ENCODE measurements around the gene EPB41L2. TPM values are rescaled to one million over a fixed set of nuclear protein-coding genes. Genes with fewer than 3 reads are reported as not detected.

Gene EPB41L2
- total and polyA plus RNA-seq, 4 experiments from 2014 or later, result 3.3 to 24.3 (median 12.7) TPM

DNA sequence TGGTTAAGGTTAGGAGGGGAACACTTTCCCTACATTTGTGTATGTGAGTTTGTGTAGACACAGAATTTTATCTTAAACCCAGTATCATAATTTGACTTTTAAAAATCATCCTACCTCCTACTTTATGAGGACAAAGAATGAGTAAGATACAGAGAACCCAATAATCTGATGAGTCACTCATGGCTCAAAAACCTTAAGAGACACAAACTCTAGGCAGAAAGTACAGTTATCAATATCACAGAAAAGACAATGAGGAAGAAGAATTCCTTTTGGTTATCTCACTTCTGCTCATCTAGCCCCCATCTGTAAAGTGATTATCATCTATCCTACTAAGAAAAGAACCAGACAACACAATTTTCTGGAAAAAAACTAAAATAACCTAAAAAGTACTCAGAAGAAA, 87.7 kb downstream of the EPB41L2 start:
- H3K4me1 Mint-ChIP-seq, result peaks cover 0 to 7% (median 1%) of the 10 kb centered on the region in 4 donors
- no peak overlapping the region for H3K27ac ChIP-seq (ENCODE audit: low read depth, low read length)
- POLR2A ChIA-PET (ENCODE audit: partially characterized antibody), result no interaction called here
- H3K4me3 Mint-ChIP-seq, result no peak overlapping the region
- H3K36me3 ChIP-seq (ENCODE audit: insufficient read depth, low read length), result no peaks in the 10 kb centered on the region
- DNase-seq, result no peak
- no peaks in the 10 kb centered on the region for H3K9me3 ChIP-seq (ENCODE audit: control insufficient read depth in 1 of 2, low read length in 2 of 2)
- CTCF ChIA-PET (ENCODE audit: partially characterized antibody), result interaction anchor here (0.5 kb wide), 1 partner anchor 15 kb away, joined by 3 read pairs; no protein-coding TSS in a partner anchor
- no peaks in the 10 kb centered on the region for H3K36me3 Mint-ChIP-seq
- no peaks in the 10 kb centered on the region for H3K4me1 ChIP-seq (ENCODE audit: insufficient read depth, low read length)
- no peaks in the 10 kb centered on the region for H3K27me3 ChIP-seq (ENCODE audit: insufficient read depth, low read length)
- H3K9me3 Mint-ChIP-seq, result peaks cover 0 to 2% (median 0%) of the 10 kb centered on the region in 8 donors
- no peak overlapping the region for H3K4me3 ChIP-seq (ENCODE audit: low read length in 2 of 2)
- H3K27me3 Mint-ChIP-seq, result peaks cover 0 to 2% of the 10 kb centered on the region in 2 donors
- intact Hi-C loops (cut with micrococcal nuclease), result no loop called here
- no peak overlapping the region for H3K27ac Mint-ChIP-seq

DNA sequence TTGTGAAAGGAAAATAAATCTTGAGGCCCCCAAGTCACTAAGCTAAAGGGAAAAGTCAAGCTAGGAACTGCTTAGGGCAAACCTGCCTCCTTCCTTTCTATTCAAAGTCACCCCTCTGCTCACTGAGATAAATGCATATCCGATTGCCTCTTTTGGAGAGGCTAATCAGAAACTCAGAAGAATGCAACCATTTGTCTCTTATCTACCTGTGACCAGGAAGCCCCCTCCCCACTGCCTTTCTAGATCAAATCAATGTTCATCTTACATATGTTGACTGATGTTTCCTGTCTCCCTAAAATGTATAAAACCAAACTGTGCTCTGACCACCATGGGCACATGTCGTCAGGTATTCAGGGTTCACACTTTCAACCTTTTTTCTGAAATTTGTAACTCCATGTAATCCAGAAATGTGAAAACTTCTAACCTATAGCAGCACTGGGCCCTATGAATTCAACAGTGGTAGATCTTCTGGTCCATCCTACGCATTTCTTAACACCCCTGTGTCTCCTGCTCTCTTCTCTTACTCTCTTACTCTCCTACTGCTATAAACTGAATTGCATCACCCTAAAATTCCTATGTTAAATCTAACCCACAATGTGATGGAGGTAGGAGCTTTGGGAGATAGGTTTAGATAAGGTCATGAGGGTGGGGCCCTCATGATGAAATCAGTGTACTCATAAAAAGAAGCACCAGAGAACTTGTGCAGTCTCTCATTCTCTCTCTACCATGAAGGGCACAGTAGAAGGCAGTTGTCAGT, 89.3 kb downstream of the EPB41L2 start:
- H3K36me3 Mint-ChIP-seq, result no peaks in the 10 kb centered on the region
- peaks cover 0 to 2% (median under 1%) of the 10 kb centered on the region in 4 donors for H3K4me1 Mint-ChIP-seq
- H3K9me3 Mint-ChIP-seq, result peaks cover 0 to 3% (median 0%) of the 10 kb centered on the region in 8 donors
- ChIA-PET POLR2A (ENCODE audit: partially characterized antibody) (no interaction called here), CTCF (ENCODE audit: partially characterized antibody) (no interaction called here)
- no peaks in the 10 kb centered on the region for H3K4me1 ChIP-seq (ENCODE audit: insufficient read depth, low read length)
- no peaks in the 10 kb centered on the region for H3K9me3 ChIP-seq (ENCODE audit: control insufficient read depth in 1 of 2, low read length in 2 of 2)
- no peaks in the 10 kb centered on the region for H3K27me3 Mint-ChIP-seq
- no peak overlapping the region for H3K4me3 Mint-ChIP-seq
- intact Hi-C loops (cut with micrococcal nuclease), result no loop called here
- no peak overlapping the region for H3K27ac ChIP-seq (ENCODE audit: low read depth, low read length)
- H3K27ac Mint-ChIP-seq, result no peak overlapping the region
- H3K4me3 ChIP-seq (ENCODE audit: low read length in 2 of 2), result no peak overlapping the region
- H3K27me3 ChIP-seq (ENCODE audit: insufficient read depth, low read length), result no peaks in the 10 kb centered on the region
- DNase-seq, result no peak
- no peaks in the 10 kb centered on the region for H3K36me3 ChIP-seq (ENCODE audit: insufficient read depth, low read length)

DNA sequence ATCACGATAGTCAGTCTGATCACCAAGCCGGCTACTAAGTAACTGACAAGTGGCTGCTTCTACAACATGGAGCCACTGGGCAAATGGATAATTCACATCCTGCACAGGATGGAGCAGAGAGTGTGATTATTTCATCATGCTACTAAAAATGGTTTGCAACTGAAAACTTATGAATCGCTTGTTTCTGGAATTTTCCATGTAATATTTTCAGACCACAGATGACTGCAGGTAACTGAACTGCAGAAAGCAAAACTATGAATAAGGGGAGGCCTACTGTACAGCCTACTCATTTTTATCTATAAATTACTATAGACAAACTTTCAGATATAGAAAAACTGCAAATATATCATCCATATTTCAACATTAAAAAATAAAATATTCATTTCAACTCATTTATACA, 91.5 kb downstream of the EPB41L2 start:
- Mint-ChIP-seq H3K36me3 (no peaks in the 10 kb centered on the region), H3K27ac (no peak overlapping the region), H3K4me3 (no peak overlapping the region), H3K4me1 (peaks cover 0 to 1% (median 0%) of the 10 kb centered on the region in 4 donors), H3K9me3 (peaks cover 0 to 3% (median 0%) of the 10 kb centered on the region in 8 donors), H3K27me3 (no peaks in the 10 kb centered on the region)
- Histone ChIP-seq H3K27me3 (ENCODE audit: insufficient read depth, low read length) (no peaks in the 10 kb centered on the region), H3K4me1 (ENCODE audit: insufficient read depth, low read length) (no peaks in the 10 kb centered on the region), H3K27ac (ENCODE audit: low read depth, low read length) (no peak overlapping the region), H3K36me3 (ENCODE audit: insufficient read depth, low read length) (no peaks in the 10 kb centered on the region), H3K9me3 (ENCODE audit: control insufficient read depth in 1 of 2, low read length in 2 of 2) (no peaks in the 10 kb centered on the region), H3K4me3 (ENCODE audit: low read length in 2 of 2) (no peak overlapping the region)
- ChIA-PET POLR2A (ENCODE audit: partially characterized antibody) (no interaction called here), CTCF (ENCODE audit: partially characterized antibody) (no interaction called here)
- intact Hi-C loops (cut with micrococcal nuclease), result no loop called here
- no peak for DNase-seq

DNA sequence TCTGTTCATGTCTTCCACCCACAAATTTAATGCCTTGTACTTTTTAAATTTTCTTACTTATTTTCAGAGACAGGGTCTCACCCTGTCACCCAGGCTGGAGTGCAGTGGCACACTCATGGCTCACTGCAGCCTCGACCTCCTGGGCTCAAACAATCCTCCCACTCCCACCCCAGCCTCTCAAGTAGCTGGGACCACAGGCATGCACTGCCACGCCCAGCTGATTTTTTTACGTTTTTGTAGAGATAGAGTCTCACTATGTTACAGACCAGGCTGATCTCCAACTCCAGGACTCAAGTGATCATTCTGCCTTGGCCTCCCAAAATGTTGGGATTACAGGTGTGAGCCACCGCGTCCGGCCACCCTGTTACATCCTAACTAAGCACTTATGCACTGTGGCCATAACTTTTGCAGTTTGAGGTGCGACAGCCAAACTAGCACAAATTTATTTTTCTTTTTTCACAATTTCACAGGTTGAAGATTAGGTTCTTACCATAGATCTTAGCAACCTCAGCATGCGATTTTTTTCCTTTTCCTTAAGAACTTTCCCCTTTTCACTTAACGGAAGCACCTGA, 92.1 kb downstream of the EPB41L2 start:
- Mint-ChIP-seq H3K36me3 (no peaks in the 10 kb centered on the region), H3K27me3 (no peaks in the 10 kb centered on the region), H3K9me3 (peaks cover 0 to 3% (median 0%) of the 10 kb centered on the region in 8 donors), H3K27ac (no peak overlapping the region), H3K4me1 (peaks cover 0 to 3% (median 0%) of the 10 kb centered on the region in 4 donors), H3K4me3 (no peak overlapping the region)
- Histone ChIP-seq H3K27me3 (ENCODE audit: insufficient read depth, low read length) (no peaks in the 10 kb centered on the region), H3K4me1 (ENCODE audit: insufficient read depth, low read length) (no peaks in the 10 kb centered on the region), H3K4me3 (ENCODE audit: low read length in 2 of 2) (no peak overlapping the region), H3K27ac (ENCODE audit: low read depth, low read length) (no peak overlapping the region), H3K36me3 (ENCODE audit: insufficient read depth, low read length) (no peaks in the 10 kb centered on the region), H3K9me3 (ENCODE audit: control insufficient read depth in 1 of 2, low read length in 2 of 2) (no peaks in the 10 kb centered on the region)
- ChIA-PET POLR2A (ENCODE audit: partially characterized antibody) (no interaction called here), CTCF (ENCODE audit: partially characterized antibody) (no interaction called here)
- no peak for DNase-seq
- intact Hi-C loops (cut with micrococcal nuclease), result no loop called here

DNA sequence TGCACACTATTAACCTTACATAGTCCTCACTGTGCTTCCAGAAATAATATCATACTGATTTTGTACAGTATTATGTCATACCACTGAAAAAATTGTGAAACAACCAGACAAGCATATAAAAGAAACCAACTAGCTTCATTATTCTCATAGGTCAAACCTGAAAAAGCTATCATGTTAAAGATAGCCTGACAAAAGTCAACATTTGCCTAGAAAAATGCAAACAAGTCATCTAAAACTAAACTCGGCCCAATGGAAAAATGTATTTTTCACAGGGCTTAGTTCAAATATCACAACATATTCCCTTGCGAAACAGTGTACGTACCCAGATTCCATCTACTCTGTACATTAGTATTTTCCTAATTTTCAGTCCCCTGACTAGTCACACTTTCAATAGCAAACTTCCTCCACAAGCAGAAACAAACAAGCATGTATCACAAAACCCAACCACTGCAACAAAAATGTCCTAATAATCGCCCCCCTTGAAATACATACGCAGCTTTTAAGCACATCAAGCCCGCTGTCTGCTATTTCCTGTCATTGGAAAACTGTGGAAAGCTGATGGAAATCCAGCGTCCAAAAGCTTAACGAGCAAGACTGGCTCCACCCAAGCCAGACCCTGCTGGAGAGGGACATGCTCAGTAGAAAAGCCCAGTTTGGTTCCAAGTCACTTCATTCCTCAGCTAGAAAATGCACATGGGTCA, 93.1 kb downstream of the EPB41L2 start:
- no peaks in the 10 kb centered on the region for H3K36me3 ChIP-seq (ENCODE audit: insufficient read depth, low read length)
- H3K4me1 ChIP-seq (ENCODE audit: insufficient read depth, low read length), result no peaks in the 10 kb centered on the region
- Mint-ChIP-seq H3K4me1 (peaks cover 0 to 3% (median 0%) of the 10 kb centered on the region in 4 donors), H3K27me3 (no peaks in the 10 kb centered on the region), H3K36me3 (no peaks in the 10 kb centered on the region), H3K4me3 (no peak overlapping the region), H3K9me3 (peaks cover 0 to 3% (median 0%) of the 10 kb centered on the region in 8 donors), H3K27ac (no peak overlapping the region)
- CTCF ChIA-PET (ENCODE audit: partially characterized antibody), result no interaction called here
- H3K27ac ChIP-seq (ENCODE audit: low read depth, low read length), result no peak overlapping the region
- no peaks in the 10 kb centered on the region for H3K9me3 ChIP-seq (ENCODE audit: control insufficient read depth in 1 of 2, low read length in 2 of 2)
- POLR2A ChIA-PET (ENCODE audit: partially characterized antibody), result no interaction called here
- intact Hi-C loops (cut with micrococcal nuclease), result no loop called here
- DNase-seq, result no peak
- H3K4me3 ChIP-seq (ENCODE audit: low read length in 2 of 2), result no peak overlapping the region
- H3K27me3 ChIP-seq (ENCODE audit: insufficient read depth, low read length), result no peaks in the 10 kb centered on the region

DNA sequence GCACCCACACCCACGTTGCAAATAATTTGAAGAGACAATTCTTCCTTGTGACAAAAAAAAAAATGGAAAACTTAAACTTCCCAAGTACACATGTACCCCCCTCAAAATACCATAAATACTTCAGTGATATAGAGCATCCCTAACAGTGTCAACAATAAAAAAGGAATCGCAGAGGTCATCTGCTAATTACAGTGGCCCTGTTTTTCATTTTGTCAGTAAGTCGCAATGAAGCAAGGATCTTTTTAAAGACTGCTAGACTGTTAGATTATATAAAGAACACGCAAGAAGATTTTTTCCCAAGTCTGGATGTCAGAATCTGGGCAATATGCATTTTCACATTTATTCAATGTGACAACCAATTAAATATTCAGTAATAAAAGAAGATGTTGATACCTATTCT, 93.9 kb downstream of the EPB41L2 start:
- H3K4me1 Mint-ChIP-seq, result peaks cover 0 to 3% (median 0%) of the 10 kb centered on the region in 4 donors
- Histone ChIP-seq H3K36me3 (ENCODE audit: insufficient read depth, low read length) (no peaks in the 10 kb centered on the region), H3K4me3 (ENCODE audit: low read length in 2 of 2) (no peak overlapping the region), H3K9me3 (ENCODE audit: control insufficient read depth in 1 of 2, low read length in 2 of 2) (no peaks in the 10 kb centered on the region), H3K27ac (ENCODE audit: low read depth, low read length) (no peak overlapping the region), H3K27me3 (ENCODE audit: insufficient read depth, low read length) (no peaks in the 10 kb centered on the region), H3K4me1 (ENCODE audit: insufficient read depth, low read length) (no peaks in the 10 kb centered on the region)
- no peaks in the 10 kb centered on the region for H3K27me3 Mint-ChIP-seq
- POLR2A ChIA-PET (ENCODE audit: partially characterized antibody), result no interaction called here
- no peak for DNase-seq
- intact Hi-C loops (cut with micrococcal nuclease), result no loop called here
- peaks cover 0 to 3% (median 0%) of the 10 kb centered on the region in 8 donors for H3K9me3 Mint-ChIP-seq
- H3K36me3 Mint-ChIP-seq, result no peaks in the 10 kb centered on the region
- CTCF ChIA-PET (ENCODE audit: partially characterized antibody), result no interaction called here
- no peak overlapping the region for H3K4me3 Mint-ChIP-seq
- H3K27ac Mint-ChIP-seq, result no peak overlapping the region

DNA sequence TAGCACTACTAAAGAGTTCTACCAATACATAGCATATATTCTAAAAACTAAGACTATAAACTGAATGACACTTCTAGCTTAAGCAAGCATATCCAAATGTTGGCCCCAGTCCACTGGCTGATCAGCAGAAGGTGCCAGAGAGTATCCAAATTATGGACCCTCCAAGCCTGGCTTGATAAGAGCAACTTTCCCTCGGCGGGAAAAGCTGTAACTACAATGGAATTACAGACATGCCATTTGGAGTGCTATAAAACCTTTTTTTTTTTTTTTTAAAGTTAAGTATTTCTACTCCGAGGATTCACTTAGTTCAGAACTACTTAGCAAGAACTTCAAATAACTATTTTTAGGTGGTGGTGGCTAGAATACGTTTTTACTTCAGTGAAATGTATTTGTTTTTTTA, 94.6 kb downstream of the EPB41L2 start:
- Histone ChIP-seq H3K36me3 (ENCODE audit: insufficient read depth, low read length) (no peaks in the 10 kb centered on the region), H3K4me1 (ENCODE audit: insufficient read depth, low read length) (no peaks in the 10 kb centered on the region), H3K9me3 (ENCODE audit: control insufficient read depth in 1 of 2, low read length in 2 of 2) (no peaks in the 10 kb centered on the region), H3K27me3 (ENCODE audit: insufficient read depth, low read length) (no peaks in the 10 kb centered on the region), H3K4me3 (ENCODE audit: low read length in 2 of 2) (no peak overlapping the region), H3K27ac (ENCODE audit: low read depth, low read length) (no peak overlapping the region)
- Mint-ChIP-seq H3K27me3 (no peaks in the 10 kb centered on the region), H3K4me3 (no peak overlapping the region), H3K9me3 (peaks cover 0 to 3% (median 0%) of the 10 kb centered on the region in 8 donors), H3K36me3 (no peaks in the 10 kb centered on the region), H3K27ac (no peak overlapping the region), H3K4me1 (peaks cover 0 to 3% (median 0%) of the 10 kb centered on the region in 4 donors)
- DNase-seq, result no peak
- intact Hi-C loops (cut with micrococcal nuclease), result no loop called here
- ChIA-PET CTCF (ENCODE audit: partially characterized antibody) (no interaction called here), POLR2A (ENCODE audit: partially characterized antibody) (no interaction called here)

Data from CD4-positive, alpha-beta memory T cell (primary cell).